ENCODE data around the gene TMEM245. TPM values are rescaled to one million over a fixed set of nuclear protein-coding genes. Genes with fewer than 3 reads are reported as not detected.

Gene TMEM245
- total RNA-seq, 1 experiment from 2014 or later, result 59.8 TPM

DNA sequence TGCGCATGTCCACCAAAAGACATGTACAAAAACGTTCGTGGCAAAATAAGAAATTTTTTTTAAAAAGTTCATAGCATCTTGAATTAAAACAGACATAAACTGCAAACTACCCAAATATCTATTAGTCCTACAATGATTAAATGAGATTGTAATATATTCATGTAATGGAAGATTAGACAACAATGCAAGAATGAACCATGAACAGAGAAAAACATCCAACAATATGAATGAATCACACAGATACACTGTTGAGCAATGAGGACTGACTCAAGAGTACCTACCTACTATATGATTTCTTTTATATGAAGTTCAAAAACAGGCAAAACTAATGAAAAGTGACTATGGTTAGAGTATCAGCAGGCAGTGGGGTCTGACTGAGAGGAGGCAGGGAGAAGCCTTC is 88.5 kb downstream of the TMEM245 start:
- no peak for DNase-seq (ENCODE audit: low spot score)
- CTCF ChIA-PET, result no interaction called here

DNA sequence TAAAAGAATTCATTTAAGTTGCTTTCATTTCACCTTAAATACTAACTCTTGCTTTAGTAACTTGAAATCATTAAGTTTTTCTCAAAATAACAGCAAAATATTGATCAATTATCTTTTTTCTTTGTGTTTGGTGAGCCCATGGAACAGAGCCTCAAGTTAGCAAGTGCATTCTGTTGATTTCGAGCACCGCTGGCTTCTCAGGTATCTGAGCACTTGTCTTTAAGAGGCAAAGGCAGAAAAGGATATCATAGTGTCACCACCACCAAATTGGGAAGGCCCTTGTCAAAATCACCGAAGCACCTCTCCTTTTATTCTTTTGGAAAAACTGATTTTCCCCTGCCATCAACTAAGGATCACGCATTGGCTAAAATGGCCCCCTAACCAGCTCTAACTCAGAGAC is 89.3 kb downstream of the TMEM245 start:
- TF ChIP-seq EZH2 (IDR thresholded peaks at IDR 0.05; ENCODE audit: borderline replicate concordance, low read depth, low read length, poor library complexity, severe bottlenecking), result no peak
- TF ChIP-seq, protein P1, sequence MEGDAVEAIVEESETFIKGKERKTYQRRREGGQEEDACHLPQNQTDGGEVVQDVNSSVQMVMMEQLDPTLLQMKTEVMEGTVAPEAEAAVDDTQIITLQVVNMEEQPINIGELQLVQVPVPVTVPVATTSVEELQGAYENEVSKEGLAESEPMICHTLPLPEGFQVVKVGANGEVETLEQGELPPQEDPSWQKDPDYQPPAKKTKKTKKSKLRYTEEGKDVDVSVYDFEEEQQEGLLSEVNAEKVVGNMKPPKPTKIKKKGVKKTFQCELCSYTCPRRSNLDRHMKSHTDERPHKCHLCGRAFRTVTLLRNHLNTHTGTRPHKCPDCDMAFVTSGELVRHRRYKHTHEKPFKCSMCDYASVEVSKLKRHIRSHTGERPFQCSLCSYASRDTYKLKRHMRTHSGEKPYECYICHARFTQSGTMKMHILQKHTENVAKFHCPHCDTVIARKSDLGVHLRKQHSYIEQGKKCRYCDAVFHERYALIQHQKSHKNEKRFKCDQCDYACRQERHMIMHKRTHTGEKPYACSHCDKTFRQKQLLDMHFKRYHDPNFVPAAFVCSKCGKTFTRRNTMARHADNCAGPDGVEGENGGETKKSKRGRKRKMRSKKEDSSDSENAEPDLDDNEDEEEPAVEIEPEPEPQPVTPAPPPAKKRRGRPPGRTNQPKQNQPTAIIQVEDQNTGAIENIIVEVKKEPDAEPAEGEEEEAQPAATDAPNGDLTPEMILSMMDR (conservative IDR thresholded peaks at IDR 0.05; ENCODE audit: low read depth, low read length), result no peak
- no peak overlapping the region for H3K4me3 ChIP-seq (ENCODE audit: low read depth, low read length, poor library complexity, severe bottlenecking)
- BruUV-seq (replicated peaks), result no TSS peak
- H3K4me1 ChIP-seq (ENCODE audit: insufficient read depth, low read length, poor library complexity, severe bottlenecking), result peaks cover 3% of the 10 kb centered on the region
- POLR2A ChIA-PET (ENCODE audit: low non-redundant PET), result no interaction called here
- no peaks in the 10 kb centered on the region for H3K9me3 ChIP-seq (ENCODE audit: low read depth, low read length, poor library complexity, severe bottlenecking)
- H3K27ac ChIP-seq (ENCODE audit: low read depth, low read length, poor library complexity, severe bottlenecking), result no peak overlapping the region
- peaks cover 27% of the 10 kb centered on the region for H3K36me3 ChIP-seq (ENCODE audit: insufficient read depth, low read length, poor library complexity, severe bottlenecking)
- no peak for DNase-seq (ENCODE audit: low spot score)
- intact Hi-C loops (cut with micrococcal nuclease; ENCODE audit: unreplicated experiment), result no loop called here
- CTCF ChIA-PET, result no interaction called here
- no peaks in the 10 kb centered on the region for H3K27me3 ChIP-seq (replicated peaks; ENCODE audit: insufficient read depth, low read depth, low read length, poor library complexity)

More for the DNA sequence above, 88.5 kb downstream of the TMEM245 start:
- Histone ChIP-seq H3K36me3 (ENCODE audit: insufficient read depth, low read length, poor library complexity, severe bottlenecking) (peaks cover 28% of the 10 kb centered on the region), H3K27me3 (replicated peaks; ENCODE audit: insufficient read depth, low read depth, low read length, poor library complexity) (no peaks in the 10 kb centered on the region), H3K27ac (ENCODE audit: low read depth, low read length, poor library complexity, severe bottlenecking) (no peak overlapping the region), H3K9me3 (ENCODE audit: low read depth, low read length, poor library complexity, severe bottlenecking) (no peaks in the 10 kb centered on the region), H3K4me3 (ENCODE audit: low read depth, low read length, poor library complexity, severe bottlenecking) (no peak overlapping the region), H3K4me1 (ENCODE audit: insufficient read depth, low read length, poor library complexity, severe bottlenecking) (peaks cover 11% of the 10 kb centered on the region)
- POLR2A ChIA-PET (ENCODE audit: low non-redundant PET), result no interaction called here
- TF ChIP-seq, protein P1 (conservative IDR thresholded peaks at IDR 0.05; ENCODE audit: low read depth, low read length), result no peak
- TF ChIP-seq EZH2 (IDR thresholded peaks at IDR 0.05; ENCODE audit: borderline replicate concordance, low read depth, low read length, poor library complexity, severe bottlenecking), result no peak
- intact Hi-C loops (cut with micrococcal nuclease; ENCODE audit: unreplicated experiment), result no loop called here
- BruUV-seq (replicated peaks), result no TSS peak

DNA sequence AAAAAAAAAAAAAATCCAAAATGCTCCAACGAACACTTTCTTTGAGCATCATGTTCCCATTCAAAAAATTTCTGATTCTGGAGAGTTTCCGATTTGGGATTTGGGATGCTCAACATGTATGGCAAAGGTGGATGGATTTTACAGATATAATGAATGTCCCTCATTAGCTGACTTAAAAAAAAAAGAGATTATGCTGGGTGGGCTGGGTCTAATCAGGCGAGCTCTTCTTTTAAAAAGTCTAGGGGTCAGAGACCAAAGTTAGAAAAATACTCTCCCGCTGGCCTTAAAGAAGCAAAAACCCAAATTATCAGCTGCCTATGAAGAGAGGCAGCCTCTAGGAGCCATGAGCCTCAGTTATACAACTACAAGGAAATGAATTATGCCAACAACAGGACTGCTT is 91.3 kb downstream of the TMEM245 start:
- Histone ChIP-seq H3K9me3 (ENCODE audit: low read depth, low read length, poor library complexity, severe bottlenecking) (no peaks in the 10 kb centered on the region), H3K27ac (ENCODE audit: low read depth, low read length, poor library complexity, severe bottlenecking) (no peak overlapping the region), H3K36me3 (ENCODE audit: insufficient read depth, low read length, poor library complexity, severe bottlenecking) (peaks cover 11% of the 10 kb centered on the region), H3K4me3 (ENCODE audit: low read depth, low read length, poor library complexity, severe bottlenecking) (no peak overlapping the region), H3K27me3 (replicated peaks; ENCODE audit: insufficient read depth, low read depth, low read length, poor library complexity) (no peaks in the 10 kb centered on the region), H3K4me1 (ENCODE audit: insufficient read depth, low read length, poor library complexity, severe bottlenecking) (no peaks in the 10 kb centered on the region)
- no TSS peak for BruUV-seq (replicated peaks)
- ChIA-PET POLR2A (ENCODE audit: low non-redundant PET) (no interaction called here), CTCF (no interaction called here)
- no peak for TF ChIP-seq EZH2 (IDR thresholded peaks at IDR 0.05; ENCODE audit: borderline replicate concordance, low read depth, low read length, poor library complexity, severe bottlenecking)
- TF ChIP-seq, protein P1 (conservative IDR thresholded peaks at IDR 0.05; ENCODE audit: low read depth, low read length), result no peak
- no peak for DNase-seq (ENCODE audit: low spot score)
- intact Hi-C loops (cut with micrococcal nuclease; ENCODE audit: unreplicated experiment), result no loop called here
